Bronchial epithelial cell (primary cell): Measurements from ENCODE around the gene ZNF324B. TPM values are rescaled to one million over a fixed set of nuclear protein-coding genes. Genes with fewer than 3 reads are reported as not detected.
A peak's percentile ranks its signal among the peaks of the same experiment; 100 is the strongest.

Experiments used
- DNase-seq: peaks from one replicate; pipeline ENCODE4 v3.0.0-alpha.2; 2010; ENCODE audit warnings: low read depth
- FAIRE-seq: peaks from 2 replicates; lab custom pipeline; 2011; peaks lifted over from hg19 to GRCh38; lab: Jason Lieb, UNC
- H3K27me3 ChIP-seq: 2 replicates; pipeline ENCODE4 v1.5.1; 2011; ENCODE audit warnings: low read length; ENCODE audit not compliant: control insufficient read depth, insufficient read depth
- H3K36me3 ChIP-seq: 2 replicates; pipeline ENCODE4 v1.5.1; 2011; ENCODE audit warnings: low read length; ENCODE audit not compliant: control insufficient read depth, insufficient read depth
- H3K4me3 ChIP-seq: 2 replicates; pipeline ENCODE4 v1.5.1; 2011; ENCODE audit warnings: mild to moderate bottlenecking, low read depth, low read length, control low read depth
- total RNA-seq: library from RNA; depleted of rRNA; stranded (reverse); fragments of >200 nt; gene quantifications from 2 replicates; pipeline ENCODE4 v1.2.1, GENCODE V29; 2014
- TF ChIP-seq, protein P1 (sequence below): IDR thresholded peaks from 2 replicates; pipeline ENCODE4 v1.5.1; 2011; ENCODE audit warnings: mild to moderate bottlenecking, moderate library complexity, low read length, control low read depth, inconsistent platforms; ENCODE audit not compliant: insufficient read depth, severe bottlenecking

ZNF324B gene
- total RNA-seq, 1 donor from 2014 or later, result 10.8 TPM

DNA sequence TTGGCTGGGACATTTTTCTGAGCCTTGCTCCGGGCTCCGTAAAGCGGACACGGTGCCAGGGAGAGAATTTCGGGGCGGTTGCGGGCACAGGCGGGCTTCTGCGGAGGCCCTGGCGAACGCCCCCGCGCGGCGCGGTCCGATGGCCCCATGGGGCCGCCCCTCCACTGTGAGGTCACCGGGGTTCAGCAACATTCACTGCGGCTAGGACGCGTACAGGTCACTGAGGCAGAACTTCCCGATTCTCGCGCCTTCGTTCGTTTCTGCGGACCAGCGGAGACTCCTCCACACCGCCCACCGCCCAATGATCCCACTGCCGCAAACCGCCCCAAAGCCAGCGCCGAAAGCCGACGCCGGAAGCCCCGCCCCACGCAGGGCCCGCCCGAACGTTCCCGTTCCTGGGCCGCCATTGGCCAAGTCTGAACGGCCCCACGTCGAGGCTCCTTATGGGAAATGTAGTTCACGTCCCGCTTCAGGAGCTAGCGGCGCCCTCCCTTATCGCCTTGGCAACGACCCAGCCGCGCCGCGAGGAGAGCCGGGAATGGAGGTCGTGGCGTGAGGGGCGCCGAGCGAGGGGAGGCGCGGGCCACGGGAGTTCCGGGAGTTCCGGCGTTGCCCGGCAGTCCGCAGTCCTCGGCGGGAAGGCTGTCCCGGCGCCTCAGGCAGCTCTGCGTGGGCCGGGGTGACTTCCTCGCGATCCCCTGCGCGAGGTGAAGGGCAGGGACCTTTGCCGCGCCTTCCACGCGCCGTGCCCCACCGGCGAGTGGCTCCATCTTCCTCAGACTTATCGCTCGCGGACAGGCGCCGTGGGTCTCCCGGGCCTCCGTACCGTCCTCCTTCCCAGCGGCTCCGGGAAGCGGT lies 43.0 kb upstream of the ZNF324B start, which contains the start of gene ZNF584:
ZNF584 (plus strand) TSS at position 498 of the 858 bp plus-strand sequence. CDS start 499 bp downstream, outside the sequence.
- Histone ChIP-seq H3K4me3 (peak within 1 kb of the TSS; percentile 98), H3K27me3 (no peaks in the 10 kb centered on the region), H3K36me3 (no peaks in the 10 kb centered on the region)
- DNase-seq, result peak; percentile 79
- FAIRE-seq, result no peak
- TF ChIP-seq, protein P1, sequence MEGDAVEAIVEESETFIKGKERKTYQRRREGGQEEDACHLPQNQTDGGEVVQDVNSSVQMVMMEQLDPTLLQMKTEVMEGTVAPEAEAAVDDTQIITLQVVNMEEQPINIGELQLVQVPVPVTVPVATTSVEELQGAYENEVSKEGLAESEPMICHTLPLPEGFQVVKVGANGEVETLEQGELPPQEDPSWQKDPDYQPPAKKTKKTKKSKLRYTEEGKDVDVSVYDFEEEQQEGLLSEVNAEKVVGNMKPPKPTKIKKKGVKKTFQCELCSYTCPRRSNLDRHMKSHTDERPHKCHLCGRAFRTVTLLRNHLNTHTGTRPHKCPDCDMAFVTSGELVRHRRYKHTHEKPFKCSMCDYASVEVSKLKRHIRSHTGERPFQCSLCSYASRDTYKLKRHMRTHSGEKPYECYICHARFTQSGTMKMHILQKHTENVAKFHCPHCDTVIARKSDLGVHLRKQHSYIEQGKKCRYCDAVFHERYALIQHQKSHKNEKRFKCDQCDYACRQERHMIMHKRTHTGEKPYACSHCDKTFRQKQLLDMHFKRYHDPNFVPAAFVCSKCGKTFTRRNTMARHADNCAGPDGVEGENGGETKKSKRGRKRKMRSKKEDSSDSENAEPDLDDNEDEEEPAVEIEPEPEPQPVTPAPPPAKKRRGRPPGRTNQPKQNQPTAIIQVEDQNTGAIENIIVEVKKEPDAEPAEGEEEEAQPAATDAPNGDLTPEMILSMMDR, result peak; percentile 28

DNA sequence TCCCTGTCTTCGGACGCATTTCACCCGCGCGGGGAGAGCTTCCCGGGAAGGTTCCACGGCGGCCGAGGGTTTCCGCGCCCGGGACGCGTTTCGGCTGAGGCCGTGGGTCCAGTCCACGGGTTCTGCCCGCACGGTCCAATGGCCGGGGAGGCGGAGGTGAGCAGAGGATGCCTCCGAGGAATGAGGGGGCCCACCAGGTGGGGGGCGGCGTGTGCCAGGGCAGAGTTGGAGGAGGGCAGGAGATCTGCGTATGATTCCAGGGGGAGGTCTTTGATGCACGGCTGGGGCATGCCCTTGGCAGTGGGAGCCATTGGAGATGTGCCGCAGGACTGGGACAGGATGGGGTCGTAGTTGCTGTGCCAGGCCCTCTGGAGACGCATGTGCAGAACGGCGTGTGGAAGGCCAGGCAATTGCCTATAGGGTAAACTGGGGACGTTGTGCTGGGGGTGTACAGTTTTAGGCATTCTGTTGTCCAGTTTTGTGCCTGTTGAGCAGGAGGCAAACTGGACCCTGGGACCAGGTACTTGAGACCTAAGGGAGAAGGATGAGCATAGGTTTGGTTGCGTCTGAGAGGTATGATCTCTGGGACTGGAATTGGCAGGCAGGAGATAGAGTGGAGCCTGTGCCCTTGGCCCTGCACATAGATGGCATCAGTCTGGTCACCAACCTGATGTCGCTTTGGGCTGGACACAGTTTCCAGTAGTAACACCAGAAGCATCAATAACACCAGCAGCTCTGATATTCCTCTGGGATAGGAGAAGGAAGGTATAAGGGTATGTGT lies 42.2 kb upstream of the ZNF324B start:
- TF ChIP-seq, protein P1, result no peak
- H3K36me3 ChIP-seq, result no peaks in the 10 kb centered on the region
- DNase-seq, result no peak
- FAIRE-seq, result no peak
- no peaks in the 10 kb centered on the region for H3K27me3 ChIP-seq
- H3K4me3 ChIP-seq, result peak overlapping the region; percentile 98

- no peak for FAIRE-seq
- Histone ChIP-seq H3K36me3 (peaks cover 14% of the 10 kb centered on the region), H3K27me3 (no peaks in the 10 kb centered on the region), H3K4me3 (no peak overlapping the region)
- no peak for DNase-seq
- TF ChIP-seq, protein P1, result no peak
Measured at GRCh38 chr19:58416604-58417003, 34.8 kb upstream of the ZNF324B start.

DNA sequence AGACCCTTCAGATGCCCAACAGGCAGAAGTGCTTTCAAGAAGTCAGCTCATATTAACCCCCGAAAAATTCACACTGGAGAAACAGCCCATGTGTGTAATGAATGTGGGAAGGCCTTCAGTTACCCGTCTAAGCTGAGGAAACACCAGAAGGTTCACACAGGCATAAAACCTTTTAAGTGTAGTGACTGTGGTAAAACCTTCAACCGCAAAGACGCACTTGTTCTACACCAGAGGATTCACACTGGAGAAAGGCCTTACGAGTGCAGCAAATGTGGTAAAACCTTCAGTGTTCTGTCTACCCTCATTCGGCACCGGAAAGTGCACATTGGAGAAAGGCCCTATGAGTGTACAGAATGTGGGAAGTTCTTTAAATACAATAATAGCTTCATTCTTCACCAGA lies 34.4 kb upstream of the ZNF324B start:
- no peak for FAIRE-seq
- Histone ChIP-seq H3K36me3 (peaks cover 14% of the 10 kb centered on the region), H3K27me3 (no peaks in the 10 kb centered on the region)

GRCh38 chr19:58428617-58429016 lies 22.8 kb upstream of the ZNF324B start:
- Histone ChIP-seq H3K27me3 (no peaks in the 10 kb centered on the region), H3K4me3 (no peak overlapping the region), H3K36me3 (peaks cover 1% of the 10 kb centered on the region)
- no peak for FAIRE-seq
- TF ChIP-seq, protein P1, result no peak
- peak; percentile 99 for DNase-seq

More for the DNA sequence above, 34.4 kb upstream of the ZNF324B start:
- TF ChIP-seq, protein P1, result no peak
- no peak for DNase-seq
- no peak overlapping the region for H3K4me3 ChIP-seq
